Activated CD8-positive, alpha-beta T cell treated with anti-CD3 and anti-CD28 coated beads, Interleukin-2, amount 10 ng/mL, durations not matched to agents 7 days and 5 days (primary cell): ENCODE data around the gene RRBP1. TPM values are rescaled to one million over a fixed set of nuclear protein-coding genes. Genes with fewer than 3 reads are reported as not detected.

Source experiments
- ATAC-seq: fragments of 150-1000 bp; cut with Tn5 transposase; one replicate; pipeline ENCODE4 v1.10.0; 2021; ENCODE audit warnings: moderate library complexity
- CTCF ChIA-PET: fragments of 350-600 bp; sonication (Branson Sonifier 250); formaldehyde crosslinking; loops from one replicate; lab custom pipeline; 2021; ENCODE audit warnings: antibody characterized with exemption; lab: Charles Lee
- POLR2A ChIA-PET: fragments of 350-600 bp; sonication (Branson Sonifier 250); formaldehyde crosslinking; loops from one replicate; lab custom pipeline; 2021; ENCODE audit warnings: antibody characterized with exemption; lab: Charles Lee
- DNase-seq: peaks from one replicate; pipeline ENCODE4 v3.0.0-alpha.2; 2020
- H3K27ac Mint-ChIP-seq: one replicate; pipeline ENCODE4 v1.8.0; 2021; ENCODE audit warnings: mild to moderate bottlenecking, mixed read lengths
- H3K27me3 Mint-ChIP-seq: one replicate; pipeline ENCODE4 v1.8.0; 2021; ENCODE audit warnings: low read depth, mixed read lengths
- H3K36me3 Mint-ChIP-seq: one replicate; pipeline ENCODE4 v1.8.0; 2021; ENCODE audit warnings: low read depth, mixed read lengths
- H3K4me1 Mint-ChIP-seq: one replicate; pipeline ENCODE4 v1.8.0; 2021; ENCODE audit warnings: low read depth, mixed read lengths
- H3K4me3 Mint-ChIP-seq: one replicate; pipeline ENCODE4 v1.8.0; 2021; ENCODE audit warnings: mild to moderate bottlenecking, mixed read lengths
- H3K9me3 Mint-ChIP-seq: one replicate; pipeline ENCODE4 v1.8.0; 2022; ENCODE audit warnings: mixed read lengths; ENCODE audit not compliant: insufficient read depth
- total RNA-seq, 2 experiments: library from RNA; stranded (reverse); gene quantifications; one replicate each; pipeline ENCODE4 v1.2.3, GENCODE V29; 2021

The RRBP1 gene
- total RNA-seq, 2 experiments from 2014 or later = 64.3 to 66.7 TPM

DNA sequence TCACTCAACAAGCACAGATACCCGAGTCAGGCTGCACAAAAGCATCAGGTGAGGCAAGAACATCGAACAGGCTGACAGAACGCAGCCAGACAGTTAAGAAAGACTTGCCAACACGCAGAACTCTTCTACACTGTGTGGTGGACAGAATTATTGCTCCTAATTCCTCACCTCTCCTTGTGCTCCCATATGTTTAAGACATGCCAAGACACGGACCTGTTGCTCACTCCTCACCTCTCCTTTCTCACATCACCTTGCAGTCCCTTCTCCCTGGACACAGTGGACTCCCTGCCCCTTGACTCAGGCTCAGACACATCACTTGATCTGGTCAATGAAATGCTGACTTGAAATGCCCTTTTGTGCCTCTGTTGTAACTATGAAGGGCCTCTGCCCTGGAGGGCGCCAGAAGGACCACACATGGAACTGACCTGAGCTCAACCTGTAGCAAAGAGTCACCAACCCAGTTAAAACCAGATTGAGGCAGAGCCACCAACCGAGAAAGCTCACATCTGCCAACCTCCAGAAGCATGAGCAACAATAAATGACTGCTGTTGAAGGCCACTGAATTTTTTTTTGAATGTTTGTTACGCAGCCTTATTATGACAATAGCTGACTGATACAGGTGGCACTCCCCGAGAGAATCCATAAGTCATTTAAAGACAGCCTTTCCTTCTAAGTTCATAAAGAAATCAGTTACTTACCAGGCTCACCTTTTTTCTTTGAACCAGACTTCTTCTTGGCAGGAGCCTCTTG lies 24.0 kb downstream of the RRBP1 start:
- no peak for ATAC-seq
- peaks cover 7% of the 10 kb centered on the region for H3K9me3 Mint-ChIP-seq
- CTCF ChIA-PET = interaction anchor here (1.3 kb wide), 1 partner anchor 24 kb away, joined by 3 read pairs; no protein-coding TSS in a partner anchor
- H3K4me3 Mint-ChIP-seq = no peak overlapping the region
- no peaks in the 10 kb centered on the region for H3K27me3 Mint-ChIP-seq
- POLR2A ChIA-PET = no interaction called here
- peaks cover 27% of the 10 kb centered on the region for H3K4me1 Mint-ChIP-seq
- no peak for DNase-seq
- H3K36me3 Mint-ChIP-seq = peaks cover 52% of the 10 kb centered on the region
- H3K27ac Mint-ChIP-seq = no peak overlapping the region

DNA sequence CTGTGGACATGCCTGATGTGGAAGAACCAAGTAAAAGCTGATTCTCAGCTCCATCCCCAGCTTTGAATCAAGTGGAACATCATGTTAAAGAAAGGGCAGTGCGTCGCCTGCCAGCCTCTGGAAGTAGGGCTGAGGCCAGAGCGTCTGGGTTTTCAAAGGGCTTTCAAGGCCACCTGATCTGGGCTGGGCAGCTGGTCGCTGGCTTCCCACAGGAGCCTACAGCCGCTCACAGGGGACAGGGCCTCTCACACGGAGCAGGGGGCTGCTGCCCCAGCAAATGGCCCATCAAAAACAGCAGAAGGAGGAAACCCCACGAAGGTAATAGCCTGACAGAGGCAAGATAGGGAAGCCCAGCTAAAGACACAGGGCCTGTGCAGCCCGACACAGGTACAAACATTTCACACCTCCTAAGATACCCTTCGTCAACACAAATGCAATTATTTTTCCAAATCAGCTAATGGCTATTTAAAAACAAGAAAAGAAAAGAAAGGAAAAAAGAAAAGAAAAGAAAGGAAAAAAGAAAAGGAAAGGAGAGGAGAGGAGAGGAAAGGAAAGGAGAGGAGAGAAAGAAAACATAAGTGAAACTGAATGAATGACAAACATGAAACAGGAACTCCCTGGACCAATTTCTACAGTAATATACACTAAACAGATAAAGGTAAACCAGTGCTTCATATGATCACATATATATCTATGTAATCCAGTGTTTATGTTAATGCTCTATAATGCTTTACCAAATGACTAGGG lies 24.8 kb downstream of the RRBP1 start:
- CTCF ChIA-PET = interaction anchor here (0.7 kb wide), 1 partner anchor 121 kb away, joined by 5 read pairs; no protein-coding TSS in a partner anchor
- no peak for DNase-seq
- H3K9me3 Mint-ChIP-seq = peaks cover 7% of the 10 kb centered on the region

DNA sequence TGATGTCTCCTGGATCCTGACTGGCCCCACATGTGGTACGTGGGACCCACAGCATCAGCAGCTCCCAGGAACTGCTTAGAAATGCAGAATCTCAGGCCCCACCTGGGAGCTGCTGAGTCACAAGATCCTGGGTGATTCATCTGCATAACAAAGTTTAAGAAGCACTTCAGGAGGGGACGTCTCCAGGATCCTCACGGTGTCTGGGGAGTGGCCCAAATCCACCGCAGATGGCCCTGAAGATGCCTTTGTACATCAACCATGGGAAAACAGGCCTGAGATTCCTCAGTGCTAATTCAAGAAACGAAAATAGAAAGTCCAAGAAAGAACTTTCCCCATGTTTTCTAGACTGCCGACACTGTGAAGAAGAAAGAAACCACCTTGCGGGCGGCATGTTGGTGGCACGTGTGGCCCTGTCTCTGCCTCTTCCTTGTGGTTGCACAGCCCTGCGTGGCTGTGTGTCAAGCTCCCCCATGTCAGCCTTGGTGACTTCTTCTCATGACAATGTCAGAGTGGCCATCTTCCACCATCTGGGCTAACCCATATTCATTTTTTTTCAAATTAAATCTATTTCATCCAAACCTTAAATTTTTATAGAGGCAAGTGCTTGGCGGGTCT lies 26.1 kb downstream of the RRBP1 start:
- Mint-ChIP-seq H3K4me3 (no peak overlapping the region), H3K4me1 (peaks cover 9% of the 10 kb centered on the region), H3K27me3 (no peaks in the 10 kb centered on the region), H3K9me3 (peaks cover 7% of the 10 kb centered on the region), H3K36me3 (peaks cover 44% of the 10 kb centered on the region), H3K27ac (peak overlapping the region; percentile 51)
- ChIA-PET POLR2A (no interaction called here), CTCF (interaction anchor here (1.2 to 1.8 kb wide), 2 partner anchors 10 to 27 kb away, joined by 4 to 8 read pairs; no protein-coding TSS in a partner anchor)
- DNase-seq (no peak), ATAC-seq (no peak)

More for the DNA sequence above, 24.8 kb downstream of the RRBP1 start:
- Mint-ChIP-seq H3K27me3 (no peaks in the 10 kb centered on the region), H3K27ac (no peak overlapping the region), H3K4me3 (no peak overlapping the region), H3K4me1 (peaks cover 18% of the 10 kb centered on the region), H3K36me3 (peaks cover 50% of the 10 kb centered on the region)
- POLR2A ChIA-PET = no interaction called here
- no peak for ATAC-seq

DNA sequence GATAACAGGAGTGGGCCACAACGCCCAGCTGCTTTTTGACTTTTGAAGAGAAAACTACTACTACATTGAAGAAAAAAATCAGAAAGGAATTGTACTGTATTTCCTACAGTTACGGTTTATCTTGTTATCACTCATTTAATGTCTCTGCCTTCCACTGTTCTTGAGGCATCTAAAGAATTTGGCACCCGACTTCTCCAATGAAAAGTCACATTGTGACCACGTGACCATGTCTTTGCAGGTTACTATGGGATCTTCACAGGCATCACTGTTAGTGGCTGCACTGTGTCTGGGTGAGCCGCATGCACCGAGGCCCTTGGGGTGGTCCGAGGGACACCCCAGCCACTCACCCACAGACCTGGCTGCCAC lies 26.8 kb downstream of the RRBP1 start:
- Mint-ChIP-seq H3K27me3 (no peaks in the 10 kb centered on the region), H3K9me3 (peaks cover 6% of the 10 kb centered on the region), H3K27ac (no peak overlapping the region), H3K36me3 (peaks cover 37% of the 10 kb centered on the region), H3K4me1 (peaks cover 9% of the 10 kb centered on the region), H3K4me3 (no peak overlapping the region)
- ChIA-PET POLR2A (no interaction called here), CTCF (interaction anchor here (1.2 to 1.8 kb wide), 2 partner anchors 11 to 28 kb away, joined by 4 to 8 read pairs; no protein-coding TSS in a partner anchor)
- no peak for ATAC-seq
- no peak for DNase-seq

DNA sequence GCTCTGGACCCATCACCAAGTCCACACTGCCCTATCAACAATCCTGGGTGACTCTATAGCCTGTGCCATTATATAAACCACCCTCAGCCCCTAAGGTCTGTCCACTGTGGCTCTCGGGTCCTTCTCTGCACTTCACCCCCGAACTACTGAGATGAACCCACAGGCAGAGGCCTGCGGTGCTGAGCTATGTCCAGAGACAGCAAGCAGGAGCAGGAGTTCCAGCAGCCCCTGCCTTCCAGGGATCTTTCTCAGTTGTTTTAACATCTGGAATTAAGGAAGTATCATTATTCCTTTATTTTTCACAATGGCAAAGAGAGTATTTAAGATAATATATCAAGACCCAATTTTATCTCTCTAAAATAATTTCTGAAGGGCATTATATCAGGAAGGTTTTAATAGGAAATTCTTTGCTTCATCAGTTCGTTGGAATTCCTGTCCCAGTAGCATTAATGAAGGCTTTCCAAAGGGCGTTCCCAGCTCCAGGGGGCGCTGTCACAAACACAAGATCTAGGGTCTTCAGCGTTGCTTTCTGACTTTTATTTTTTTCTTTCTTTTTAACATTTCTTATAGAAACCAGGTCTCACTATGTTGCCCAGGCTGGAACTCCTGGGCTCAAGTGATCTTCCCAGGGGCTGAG lies 27.3 kb downstream of the RRBP1 start:
- no peaks in the 10 kb centered on the region for H3K27me3 Mint-ChIP-seq
- peaks cover 32% of the 10 kb centered on the region for H3K36me3 Mint-ChIP-seq

DNA sequence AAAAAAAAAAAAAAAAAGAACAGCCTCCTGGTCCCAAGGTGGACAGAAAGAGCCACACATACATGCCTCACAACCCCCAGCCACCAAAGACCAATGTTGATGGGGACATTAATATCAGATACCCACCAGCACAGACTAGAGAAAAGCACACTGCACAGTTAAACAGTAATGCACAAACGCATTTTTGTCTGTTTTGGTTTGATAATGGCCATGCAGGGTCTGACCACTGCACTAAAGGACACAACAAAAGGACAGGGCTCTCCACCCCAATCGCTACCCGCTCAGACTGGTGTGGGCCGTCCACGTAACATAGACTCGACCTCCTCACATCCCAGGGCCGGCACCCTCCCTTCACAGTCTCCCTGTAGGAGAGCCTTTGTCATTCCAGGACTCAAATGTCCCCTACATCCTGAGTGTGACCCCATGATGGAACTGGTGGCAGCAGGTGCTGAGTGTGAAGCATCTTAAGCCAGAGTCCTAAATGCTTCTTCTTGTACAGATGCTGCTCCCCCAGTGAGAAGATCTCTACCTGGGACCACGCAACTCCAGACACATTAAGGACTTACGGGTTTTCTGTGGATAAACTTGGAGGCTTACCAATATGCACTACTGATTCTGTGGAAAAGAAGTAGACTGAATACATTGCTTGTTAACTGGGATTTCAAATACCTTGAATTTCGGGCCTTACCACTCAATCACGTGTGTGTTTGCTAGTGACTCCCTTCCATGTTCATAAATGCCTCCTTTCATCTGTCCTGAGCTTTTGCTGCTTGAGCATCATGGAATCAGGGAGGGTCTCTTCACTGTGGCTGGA lies 28.0 kb downstream of the RRBP1 start:
- DNase-seq (no peak), ATAC-seq (no peak)
- ChIA-PET CTCF (interaction anchor here (0.8 to 1.8 kb wide), 2 partner anchors 12 to 29 kb away, joined by 3 to 8 read pairs; no protein-coding TSS in a partner anchor), POLR2A (no interaction called here)
- Mint-ChIP-seq H3K9me3 (no peaks in the 10 kb centered on the region), H3K27me3 (no peaks in the 10 kb centered on the region), H3K36me3 (peaks cover 28% of the 10 kb centered on the region), H3K27ac (no peak overlapping the region), H3K4me1 (peaks cover 12% of the 10 kb centered on the region), H3K4me3 (no peak overlapping the region)

More for the DNA sequence above, 27.3 kb downstream of the RRBP1 start:
- POLR2A ChIA-PET = no interaction called here
- CTCF ChIA-PET = interaction anchor here (0.8 to 1.8 kb wide), 2 partner anchors 12 to 28 kb away, joined by 3 to 8 read pairs; no protein-coding TSS in a partner anchor
- Mint-ChIP-seq H3K4me1 (peaks cover 9% of the 10 kb centered on the region), H3K27ac (no peak overlapping the region), H3K9me3 (peaks cover 1% of the 10 kb centered on the region), H3K4me3 (no peak overlapping the region)
- ATAC-seq = no peak
- DNase-seq = no peak

DNA sequence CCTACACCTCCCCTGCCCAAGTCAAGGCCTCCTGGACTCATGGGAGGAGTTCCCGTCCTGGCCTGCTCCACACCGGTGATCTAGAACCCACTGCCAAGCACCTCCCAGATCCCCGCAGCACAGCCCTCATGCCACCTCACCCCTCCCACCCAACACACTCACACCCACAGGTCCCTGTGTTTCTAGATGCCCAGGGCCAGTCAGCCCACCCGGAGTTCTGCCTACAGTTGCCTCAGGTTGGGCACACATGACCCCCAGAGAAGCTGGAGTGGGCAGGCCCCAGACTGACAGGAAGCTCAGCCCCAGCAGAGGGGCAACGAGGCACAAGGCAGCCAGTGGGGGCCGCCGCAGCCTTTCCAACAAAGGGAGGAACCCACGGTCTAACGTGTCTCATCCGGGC lies 29.6 kb downstream of the RRBP1 start:
- DNase-seq = no peak
- POLR2A ChIA-PET = no interaction called here
- H3K27ac Mint-ChIP-seq = no peak overlapping the region
- H3K9me3 Mint-ChIP-seq = no peaks in the 10 kb centered on the region
- H3K36me3 Mint-ChIP-seq = peaks cover 15% of the 10 kb centered on the region
- CTCF ChIA-PET = interaction anchor here (1.5 to 2.3 kb wide), 2 partner anchors 12 to 30 kb away, joined by 5 to 7 read pairs; partner anchors contain the start of gene RRBP1
- no peaks in the 10 kb centered on the region for H3K27me3 Mint-ChIP-seq
- H3K4me1 Mint-ChIP-seq = peaks cover 24% of the 10 kb centered on the region
- no peak overlapping the region for H3K4me3 Mint-ChIP-seq
- no peak for ATAC-seq

DNA sequence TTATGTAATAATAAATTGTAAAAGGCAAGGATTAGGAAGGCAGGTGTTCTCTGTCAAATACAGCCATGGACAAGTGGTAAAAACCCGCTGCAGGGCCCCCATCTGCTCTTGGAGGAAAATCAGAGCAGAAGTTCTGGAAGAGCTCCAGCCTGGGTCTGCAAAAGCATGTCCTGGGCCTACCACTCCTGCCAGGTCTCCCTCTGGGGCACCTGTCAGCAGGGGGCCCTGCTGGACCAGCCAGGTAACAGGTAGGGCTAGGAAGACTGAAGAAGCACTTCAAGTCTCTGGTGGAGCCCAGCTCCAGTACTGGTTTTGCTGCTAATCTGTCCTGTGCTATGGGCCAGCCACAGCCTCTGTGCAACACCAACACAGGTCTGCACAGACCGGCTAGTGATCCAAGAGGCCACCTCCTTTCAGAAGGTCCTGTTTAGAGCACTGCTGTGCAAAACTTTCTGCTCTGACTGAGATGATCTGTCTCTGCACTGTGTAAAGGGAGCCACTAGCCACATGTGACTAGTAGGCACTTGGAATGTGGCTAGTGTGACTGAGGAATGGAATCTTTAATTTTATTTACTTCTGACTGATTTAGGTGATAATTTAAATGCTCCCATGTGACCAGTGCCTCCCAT lies 30.2 kb downstream of the RRBP1 start:
- H3K27me3 Mint-ChIP-seq = no peaks in the 10 kb centered on the region
- H3K4me3 Mint-ChIP-seq = no peak overlapping the region
- H3K4me1 Mint-ChIP-seq = peaks cover 27% of the 10 kb centered on the region
- POLR2A ChIA-PET = no interaction called here
- CTCF ChIA-PET = interaction anchor here (1.5 to 2.3 kb wide), 3 partner anchors 13 to 115 kb away, joined by 5 to 7 read pairs (median 7); partner anchors contain the start of gene RRBP1
- H3K9me3 Mint-ChIP-seq = no peaks in the 10 kb centered on the region
- H3K27ac Mint-ChIP-seq = no peak overlapping the region
- H3K36me3 Mint-ChIP-seq = peaks cover 14% of the 10 kb centered on the region
- DNase-seq (no peak), ATAC-seq (peak; percentile 23)

DNA sequence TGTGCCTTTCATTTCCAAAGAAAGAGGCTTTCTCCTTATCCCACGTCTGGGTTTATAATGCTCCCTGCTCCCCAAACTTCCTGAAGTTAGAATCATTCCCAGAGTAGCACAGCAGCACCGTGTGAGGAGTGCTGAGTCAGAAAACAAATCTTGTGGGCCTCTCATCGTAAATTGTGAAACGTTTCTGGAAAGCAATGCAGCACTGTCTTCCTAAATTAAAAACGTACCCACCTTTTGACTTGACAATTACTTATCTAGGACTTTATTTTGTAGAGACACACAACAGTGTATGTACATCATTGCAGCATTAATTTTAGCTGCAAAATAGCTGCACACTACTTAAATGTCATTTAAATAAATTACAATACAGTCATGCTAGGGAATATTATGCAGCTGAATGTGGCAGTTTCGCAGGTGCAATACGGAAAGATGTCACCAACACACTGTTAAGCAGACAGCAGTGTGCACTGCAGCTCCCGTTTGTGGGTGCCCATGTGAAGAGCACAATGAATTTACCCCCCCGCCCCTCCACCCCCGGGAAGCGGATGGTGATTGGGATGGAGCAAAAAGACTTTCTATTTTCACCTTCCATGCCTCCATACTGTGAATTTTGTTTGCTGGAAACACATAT lies 30.8 kb downstream of the RRBP1 start:
- CTCF ChIA-PET = interaction anchor here (1.0 to 2.3 kb wide), 4 partner anchors 14 to 119 kb away, joined by 3 to 7 read pairs (median 6); partner anchors contain the start of gene RRBP1
- DNase-seq = no peak
- H3K9me3 Mint-ChIP-seq = no peaks in the 10 kb centered on the region

More for the DNA sequence above, 30.8 kb downstream of the RRBP1 start:
- Mint-ChIP-seq H3K4me3 (no peak overlapping the region), H3K27ac (peak overlapping the region; percentile 54), H3K4me1 (peaks cover 24% of the 10 kb centered on the region), H3K36me3 (peaks cover 9% of the 10 kb centered on the region), H3K27me3 (no peaks in the 10 kb centered on the region)
- POLR2A ChIA-PET = no interaction called here
- no peak for ATAC-seq
